GM23248 (cell line): ENCODE measurements around the gene CTNNA3. TPM values are rescaled to one million over a fixed set of nuclear protein-coding genes. Genes with fewer than 3 reads are reported as not detected.

ENCODE experiments used
- DNase-seq: peaks from one replicate; pipeline ENCODE4 v3.0.0-alpha.2; 2015
- H2AFZ ChIP-seq: fragments of 200-600 bp; sonication (generic); 2 replicates; pipeline ENCODE4 v1.6.1; 2016; ENCODE audit warnings: antibody characterized with exemption
- H3F3A ChIP-seq: fragments of 200-600 bp; sonication (generic); 2 replicates; pipeline ENCODE4 v1.6.1; 2016; ENCODE audit warnings: mild to moderate bottlenecking, antibody characterized with exemption, mixed run types; ENCODE audit not compliant: insufficient read depth
- H3K27ac ChIP-seq: fragments of 200-600 bp; sonication (generic); 2 replicates; pipeline ENCODE4 v1.5.1; 2016; ENCODE audit warnings: mild to moderate bottlenecking
- H3K27me3 ChIP-seq: fragments of 200-600 bp; sonication (generic); replicated peaks from 2 replicates; pipeline ENCODE4 v1.6.1; 2016; ENCODE audit warnings: mild to moderate bottlenecking; ENCODE audit not compliant: insufficient read depth
- H3K36me3 ChIP-seq: fragments of 200-600 bp; sonication (generic); 2 replicates; pipeline ENCODE4 v1.6.1; 2016; ENCODE audit warnings: low read depth, mild to moderate bottlenecking
- H3K4me1 ChIP-seq: fragments of 200-600 bp; sonication (generic); 2 replicates; pipeline ENCODE4 v1.6.1; 2016; ENCODE audit warnings: mild to moderate bottlenecking; ENCODE audit not compliant: insufficient read depth
- H3K4me2 ChIP-seq: fragments of 200-600 bp; sonication (generic); one replicate; pipeline ENCODE4 v1.6.1; 2016; ENCODE audit warnings: mild to moderate bottlenecking; ENCODE audit not compliant: unreplicated experiment
- H3K4me3 ChIP-seq: fragments of 200-600 bp; sonication (generic); 2 replicates; pipeline ENCODE4 v1.5.1; 2016; ENCODE audit warnings: mild to moderate bottlenecking
- H3K79me2 ChIP-seq: fragments of 200-600 bp; sonication (generic); 2 replicates; pipeline ENCODE4 v1.6.1; 2016; ENCODE audit warnings: mild to moderate bottlenecking; ENCODE audit not compliant: insufficient read depth
- H3K9ac ChIP-seq: fragments of 200-600 bp; sonication (generic); 2 replicates; pipeline ENCODE4 v1.6.1; 2016; ENCODE audit warnings: mild to moderate bottlenecking
- H3K9me2 ChIP-seq: fragments of 200-600 bp; sonication (generic); 2 replicates; pipeline ENCODE4 v1.6.1; 2016; ENCODE audit warnings: mixed run types, mild to moderate bottlenecking, moderate library complexity; ENCODE audit not compliant: insufficient read depth
- H3K9me3 ChIP-seq: fragments of 200-600 bp; sonication (generic); one replicate; pipeline ENCODE4 v1.6.1; 2017; ENCODE audit warnings: low read depth
- H4K20me1 ChIP-seq: fragments of 200-600 bp; sonication (generic); 2 replicates; pipeline ENCODE4 v1.6.0; 2016; ENCODE audit not compliant: insufficient read depth
- EZH2 ChIP-seq: fragments of 200-600 bp; sonication (generic); IDR thresholded peaks from 2 replicates; pipeline ENCODE4 v1.6.1; 2018; ENCODE audit warnings: antibody characterized with exemption, mild to moderate bottlenecking; ENCODE audit not compliant: insufficient read depth, poor library complexity, severe bottlenecking
- EZH2phosphoT487 ChIP-seq: fragments of 200-600 bp; sonication (generic); IDR thresholded peaks from 2 replicates; pipeline ENCODE4 v1.6.1; 2018; ENCODE audit warnings: antibody characterized with exemption, moderate library complexity, mild to moderate bottlenecking, low read depth; ENCODE audit not compliant: insufficient read depth
- WGBS, 2 experiments: methylation state at CpG; one replicate each; pipeline ENCODE4 v1.1.6; 2015 to 2017; ENCODE audit warnings: low lambda C conversion rate in 2 of 2, low coverage in 1 of 2; ENCODE audit errors: missing lambda C conversion rate in 2 of 2; 5-methylcytosine and 5-hydroxymethylcytosine counted together
- in situ Hi-C: fragments of 300-500 bp; cut with MboI; formaldehyde crosslinking; loops from 2 replicates; pipeline ENCODE4 v1.15.0; 2020
- polyA plus RNA-seq: library from polyadenylated mRNA; unstranded; fragments of >200 nt; fragmentation: Nextera tagmentation; extraction: Ambion mirVana; gene quantifications from 2 replicates; pipeline ENCODE4 v1.2.1, GENCODE V29; 2016
- total RNA-seq: library from RNA; depleted of rRNA; stranded (reverse); fragments of >200 nt; shearing (Covaris generic); gene quantifications from 2 replicates; pipeline ENCODE4 v1.2.3, GENCODE V29; 2014

The CTNNA3 gene
- total and polyA plus RNA-seq, 2 experiments from 2014 or later, result not detected

DNA sequence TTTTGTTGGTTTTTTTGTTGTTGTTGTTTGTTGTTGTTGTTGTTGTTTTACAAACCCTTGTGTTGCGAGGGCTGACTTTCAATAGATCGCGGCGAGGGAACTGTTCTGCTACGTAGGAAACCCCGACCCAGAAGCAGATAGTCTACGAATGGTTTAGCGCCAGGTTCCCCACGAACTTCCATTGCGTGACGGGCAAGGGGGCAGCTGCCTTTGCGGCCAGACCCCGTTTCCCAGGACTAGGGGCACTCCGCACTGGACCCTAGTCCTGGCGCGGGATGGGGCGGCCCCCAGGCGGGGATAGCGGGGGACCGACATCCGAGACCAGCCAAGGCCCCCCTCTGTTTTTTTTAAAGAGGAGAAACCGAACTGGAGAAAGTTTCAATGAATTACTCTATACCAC is 650.6 kb downstream of the CTNNA3 start:
- Histone ChIP-seq H4K20me1 (no peaks in the 10 kb centered on the region), H3K4me1 (no peaks in the 10 kb centered on the region), H3K79me2 (no peaks in the 10 kb centered on the region), H3F3A (no peaks in the 10 kb centered on the region), H2AFZ (no peak overlapping the region), H3K4me2 (no peak overlapping the region), H3K27ac (no peak overlapping the region), H3K4me3 (no peak overlapping the region), H3K27me3 (no peaks in the 10 kb centered on the region), H3K9ac (no peak overlapping the region), H3K9me3 (no peaks in the 10 kb centered on the region), H3K36me3 (no peaks in the 10 kb centered on the region), H3K9me2 (no peaks in the 10 kb centered on the region)
- 60 to 68% methylated on average over 22 of the region's 22 CpGs for WGBS, 2 experiments
- in situ Hi-C loops, result no loop called here
- DNase-seq, result no peak
- TF ChIP-seq EZH2phosphoT487 (no peak), EZH2 (no peak)

DNA sequence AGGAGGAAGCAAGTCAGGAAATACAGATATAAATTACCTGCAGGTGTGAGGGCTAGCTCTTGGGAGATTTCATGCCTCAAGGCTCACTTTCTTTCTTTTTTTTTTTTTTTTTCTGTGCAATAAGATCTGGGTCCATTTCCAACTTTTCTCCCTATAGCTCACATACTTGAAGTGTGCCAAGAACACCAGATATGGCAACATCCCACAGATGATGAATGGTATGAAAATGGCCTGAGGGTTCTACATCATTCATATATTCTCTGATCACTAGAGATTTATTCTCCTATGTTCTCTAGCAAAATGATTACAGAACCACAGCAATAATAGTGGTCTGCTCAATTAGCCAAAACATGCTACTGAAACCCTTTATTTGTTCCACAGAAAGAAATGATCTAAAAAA is 653.0 kb downstream of the CTNNA3 start:
- Histone ChIP-seq H3K4me2 (no peak overlapping the region), H4K20me1 (no peaks in the 10 kb centered on the region), H3K9me2 (no peaks in the 10 kb centered on the region), H3F3A (no peaks in the 10 kb centered on the region), H3K4me3 (no peak overlapping the region), H3K9me3 (no peaks in the 10 kb centered on the region), H3K9ac (no peak overlapping the region), H3K36me3 (no peaks in the 10 kb centered on the region), H3K27ac (no peak overlapping the region), H2AFZ (no peak overlapping the region), H3K4me1 (no peaks in the 10 kb centered on the region), H3K79me2 (no peaks in the 10 kb centered on the region), H3K27me3 (no peaks in the 10 kb centered on the region)
- TF ChIP-seq EZH2phosphoT487, result no peak
- TF ChIP-seq EZH2, result no peak
- no peak for DNase-seq
- in situ Hi-C loops, result no loop called here

DNA sequence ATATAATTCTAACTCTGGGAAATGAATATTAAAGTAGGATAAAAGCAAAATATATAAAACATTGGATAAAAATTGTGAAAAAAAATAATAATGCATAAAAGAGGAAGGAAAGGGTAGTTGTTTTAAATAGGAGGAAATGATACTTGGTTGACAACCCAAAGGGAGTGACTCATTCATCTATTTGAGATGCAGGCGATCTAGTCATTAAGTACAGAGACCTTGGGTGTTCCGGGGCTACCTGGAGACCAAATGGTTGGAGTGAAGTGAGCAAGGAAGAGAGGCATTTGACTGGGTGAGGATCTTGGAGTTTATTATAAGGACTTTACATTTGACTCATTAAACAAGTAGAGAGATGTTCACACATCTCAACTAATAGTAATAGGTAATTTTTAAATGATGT is 659.2 kb downstream of the CTNNA3 start:
- TF ChIP-seq EZH2phosphoT487 (no peak), EZH2 (no peak)
- H3K9me2 ChIP-seq, result no peaks in the 10 kb centered on the region
- H3K4me1 ChIP-seq, result no peaks in the 10 kb centered on the region
- H3K9ac ChIP-seq, result no peak overlapping the region
- DNase-seq, result no peak
- no peaks in the 10 kb centered on the region for H3K9me3 ChIP-seq
- in situ Hi-C loops, result no loop called here
- H3K79me2 ChIP-seq, result no peaks in the 10 kb centered on the region
- H3K4me3 ChIP-seq, result no peak overlapping the region
- no peak overlapping the region for H3K4me2 ChIP-seq
- H3F3A ChIP-seq, result no peaks in the 10 kb centered on the region
- WGBS, 2 experiments, result 28 to 42% methylated on average over 2 of the region's 2 CpGs
- H2AFZ ChIP-seq, result no peak overlapping the region
- H4K20me1 ChIP-seq, result no peaks in the 10 kb centered on the region
- H3K27me3 ChIP-seq, result no peaks in the 10 kb centered on the region
- H3K27ac ChIP-seq, result no peak overlapping the region
- no peaks in the 10 kb centered on the region for H3K36me3 ChIP-seq

DNA sequence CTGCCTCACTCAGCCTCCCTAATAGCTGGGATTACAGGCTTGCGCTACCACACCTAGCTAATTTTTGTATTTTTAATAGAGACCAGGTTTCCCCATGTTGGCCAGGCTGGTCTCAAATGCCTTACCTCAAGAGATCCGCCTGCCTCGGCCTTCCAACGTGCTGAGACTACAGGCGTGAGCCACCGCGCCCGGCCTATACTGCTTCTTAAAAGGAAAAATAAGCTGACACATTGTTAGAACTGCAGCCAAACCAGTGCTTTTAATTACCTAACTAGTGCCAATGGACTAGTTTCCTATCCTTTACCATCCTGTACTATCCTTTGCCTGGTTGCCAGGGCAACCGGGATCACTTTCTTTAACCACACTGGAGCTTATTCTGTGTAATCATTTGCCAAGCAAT is 662.1 kb downstream of the CTNNA3 start:
- TF ChIP-seq EZH2 (no peak), EZH2phosphoT487 (no peak)
- in situ Hi-C loops, result no loop called here
- no peaks in the 10 kb centered on the region for H3F3A ChIP-seq
- no peak overlapping the region for H3K27ac ChIP-seq
- H3K27me3 ChIP-seq, result no peaks in the 10 kb centered on the region
- no peaks in the 10 kb centered on the region for H3K36me3 ChIP-seq
- no peak overlapping the region for H2AFZ ChIP-seq
- H3K9me2 ChIP-seq, result no peaks in the 10 kb centered on the region
- H3K4me1 ChIP-seq, result no peaks in the 10 kb centered on the region
- H3K9me3 ChIP-seq, result no peaks in the 10 kb centered on the region
- H4K20me1 ChIP-seq, result no peaks in the 10 kb centered on the region
- no peak overlapping the region for H3K4me3 ChIP-seq
- WGBS, 2 experiments, result 67 to 68% methylated on average over 9 of the region's 9 CpGs
- DNase-seq, result no peak
- no peak overlapping the region for H3K9ac ChIP-seq
- H3K79me2 ChIP-seq, result no peaks in the 10 kb centered on the region
- no peak overlapping the region for H3K4me2 ChIP-seq

DNA sequence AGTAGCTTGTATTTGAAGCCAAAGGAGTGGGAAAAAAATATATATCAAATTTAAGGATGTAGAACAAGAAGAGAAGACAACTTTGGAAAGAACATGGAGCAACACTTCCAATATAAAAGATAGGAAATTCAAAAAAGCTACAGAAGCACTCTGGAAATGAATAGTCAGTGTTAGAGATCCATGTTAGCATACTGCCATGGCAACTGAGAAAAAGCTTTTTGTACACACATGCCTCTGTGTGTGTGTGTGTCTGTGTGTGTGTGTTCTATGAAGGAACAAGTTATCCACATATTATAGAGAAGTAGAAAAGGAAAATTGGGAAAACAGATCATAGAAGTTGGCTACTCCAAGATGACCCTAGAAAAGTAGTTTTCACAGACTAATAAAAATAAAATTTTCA is 673.9 kb downstream of the CTNNA3 start:
- Histone ChIP-seq H3K4me1 (no peaks in the 10 kb centered on the region), H3K9me2 (no peaks in the 10 kb centered on the region), H3K27me3 (no peaks in the 10 kb centered on the region), H3F3A (no peaks in the 10 kb centered on the region), H3K4me3 (no peak overlapping the region), H4K20me1 (no peaks in the 10 kb centered on the region), H2AFZ (no peak overlapping the region), H3K9ac (no peak overlapping the region), H3K9me3 (no peaks in the 10 kb centered on the region), H3K36me3 (no peaks in the 10 kb centered on the region), H3K4me2 (no peak overlapping the region), H3K79me2 (no peaks in the 10 kb centered on the region), H3K27ac (no peak overlapping the region)
- DNase-seq, result no peak
- in situ Hi-C loops, result no loop called here
- TF ChIP-seq EZH2 (no peak), EZH2phosphoT487 (no peak)
